Heart left ventricle (tissue), 13 donors: ENCODE data around the gene CPNE7.

Source experiments
- POLR2A ChIP-seq, 2 donors: fragments of 450-650 bp; IDR thresholded peaks; one replicate each; pipeline ENCODE4 v1.6.1; 2017; ENCODE audit warnings: antibody characterized with exemption in 2 of 2, mild to moderate bottlenecking in 2 of 2, moderate library complexity in 2 of 2
- TF ChIP-seq, protein P1 (sequence below), 12 donors: fragments of 200-600 bp; sonication (generic) in 4 of 12; IDR thresholded peaks; one replicate each; pipeline versions ENCODE4 v1.5.0 to v1.8.0; 2018 to 2022; ENCODE audit warnings: antibody characterized with exemption in 12 of 12, mild to moderate bottlenecking in 5 of 12
- donor health status: ischemic (EF 13 %, LVEDD 7.1; RV severe dilation, severe dysfunction).
- donor health status: DM: no; HTN: yes; CAD: no.
- donor health status: DM: no; HTN: no; CAD: no.
- donor health status: ischemic (EF 25% LVEDD 6.9; RV normal size, moderate dysfunction).
- donor health status: ischemic (EF 25% LVEDD 5.7; RV mildly dilated, moderate dysfunction).
- donor health status: ischemic (EF 35%, LVEDD 5.7; RV mildly dilated, moderate dysfunction).
- donor health status: nonischemic (EF 11% LVEDD 7.7; RV severe dilation, severe dysfunction).
- donor health status: DM: yes; HTN: yes; CAD: no.
- donor health status: PGD.
- donor health status: ischemic (EF 29% LVEDD 5.4; RV normal size, mild dysfunction).
- donor health status: nonischemic (EF 23%, LVEDD 6.1; RV moderate dilation, normal function).

DNA sequence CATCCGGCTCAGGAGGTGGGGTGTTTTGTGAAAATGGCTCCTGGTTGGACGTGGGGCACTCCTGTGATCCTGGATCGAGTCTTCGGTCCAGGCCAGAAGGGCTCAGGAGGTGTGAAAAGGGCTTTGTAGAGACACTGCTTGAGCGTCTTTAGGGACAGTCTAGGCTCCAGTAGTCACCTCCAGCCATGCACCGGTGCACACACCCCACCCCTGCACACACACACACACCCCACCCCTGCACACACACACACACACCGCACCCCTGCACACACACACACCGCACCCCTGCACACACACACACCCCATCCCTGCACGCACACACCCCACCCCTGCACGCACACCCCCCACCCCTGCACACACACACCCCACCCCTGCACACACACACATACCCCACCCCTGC, 62.9 kb downstream of the CPNE7 start:
- TF ChIP-seq POLR2A (IDR thresholded peaks at IDR 0.05) = no peak
- TF ChIP-seq, protein P1, sequence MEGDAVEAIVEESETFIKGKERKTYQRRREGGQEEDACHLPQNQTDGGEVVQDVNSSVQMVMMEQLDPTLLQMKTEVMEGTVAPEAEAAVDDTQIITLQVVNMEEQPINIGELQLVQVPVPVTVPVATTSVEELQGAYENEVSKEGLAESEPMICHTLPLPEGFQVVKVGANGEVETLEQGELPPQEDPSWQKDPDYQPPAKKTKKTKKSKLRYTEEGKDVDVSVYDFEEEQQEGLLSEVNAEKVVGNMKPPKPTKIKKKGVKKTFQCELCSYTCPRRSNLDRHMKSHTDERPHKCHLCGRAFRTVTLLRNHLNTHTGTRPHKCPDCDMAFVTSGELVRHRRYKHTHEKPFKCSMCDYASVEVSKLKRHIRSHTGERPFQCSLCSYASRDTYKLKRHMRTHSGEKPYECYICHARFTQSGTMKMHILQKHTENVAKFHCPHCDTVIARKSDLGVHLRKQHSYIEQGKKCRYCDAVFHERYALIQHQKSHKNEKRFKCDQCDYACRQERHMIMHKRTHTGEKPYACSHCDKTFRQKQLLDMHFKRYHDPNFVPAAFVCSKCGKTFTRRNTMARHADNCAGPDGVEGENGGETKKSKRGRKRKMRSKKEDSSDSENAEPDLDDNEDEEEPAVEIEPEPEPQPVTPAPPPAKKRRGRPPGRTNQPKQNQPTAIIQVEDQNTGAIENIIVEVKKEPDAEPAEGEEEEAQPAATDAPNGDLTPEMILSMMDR (IDR thresholded peaks at IDR 0.05) = no peak
